Activated CD8-positive, alpha-beta memory T cell treated with anti-CD3 and anti-CD28 coated beads, Interleukin-2, amount 50 U/mL, for 1 hour (primary cell): ENCODE results near the gene DNLZ.

Experiments used
- DNase-seq: peaks from one replicate; pipeline ENCODE4 v3.0.0-alpha.2; 2020; ENCODE audit errors: extremely low read depth

Gene DNLZ

DNA sequence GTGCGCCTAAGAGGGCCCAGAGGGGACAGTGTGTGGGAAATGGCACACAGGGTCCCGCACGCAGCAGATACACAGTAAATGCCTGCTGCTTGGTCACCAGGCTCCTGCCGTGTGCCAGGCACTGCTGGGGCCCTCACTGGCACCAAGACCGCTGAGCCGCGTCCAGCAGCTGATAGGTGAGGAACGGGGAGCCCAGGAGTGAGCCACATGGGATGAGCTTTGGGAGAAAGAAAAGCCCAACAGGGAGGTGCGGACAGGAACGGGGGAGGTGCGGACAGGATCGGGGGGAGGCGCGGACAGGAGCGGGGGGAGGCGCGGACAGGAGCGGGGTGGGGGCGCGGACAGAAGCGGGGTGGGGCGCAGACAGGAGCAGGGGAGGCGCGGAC is 19.7 kb downstream of the DNLZ start:
- no peak for DNase-seq

DNA sequence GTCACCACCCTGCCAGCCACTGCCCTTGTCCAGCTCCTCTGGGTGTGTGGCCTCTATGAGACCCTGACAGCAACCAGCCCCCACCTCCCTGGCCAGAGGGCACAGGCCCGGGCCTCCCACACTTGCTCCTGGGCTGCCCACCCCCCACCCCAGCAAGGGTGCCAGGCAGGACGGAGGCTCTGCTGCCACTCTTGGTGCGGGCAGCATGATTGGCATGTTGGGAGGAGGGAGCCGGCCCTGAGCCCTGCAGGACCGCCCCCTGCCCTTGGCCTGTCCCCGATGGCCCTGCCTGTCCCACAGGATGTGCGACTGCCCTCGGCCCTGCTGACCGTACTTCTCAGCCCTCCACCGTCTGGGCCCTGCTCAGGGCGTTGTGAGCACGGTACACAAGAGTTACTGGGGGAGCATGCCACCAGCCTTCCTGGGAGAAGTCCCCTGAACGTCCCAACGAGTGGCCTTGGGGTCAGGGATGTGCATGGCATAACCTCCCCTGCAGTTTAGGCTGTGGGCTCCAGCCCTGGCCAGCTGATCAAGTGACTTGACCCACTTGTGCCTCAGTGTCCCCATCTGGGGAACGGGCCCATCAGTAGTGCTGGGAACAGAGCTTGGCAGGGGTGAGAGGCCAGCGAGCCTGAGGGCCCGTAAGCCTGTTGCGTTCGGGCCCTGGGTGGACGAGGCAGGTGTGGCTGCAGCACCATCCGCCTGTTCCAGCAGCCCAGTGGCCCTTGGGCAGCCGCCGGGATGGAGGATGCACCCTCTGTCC is 20.2 kb downstream of the DNLZ start:
- no peak for DNase-seq

DNA sequence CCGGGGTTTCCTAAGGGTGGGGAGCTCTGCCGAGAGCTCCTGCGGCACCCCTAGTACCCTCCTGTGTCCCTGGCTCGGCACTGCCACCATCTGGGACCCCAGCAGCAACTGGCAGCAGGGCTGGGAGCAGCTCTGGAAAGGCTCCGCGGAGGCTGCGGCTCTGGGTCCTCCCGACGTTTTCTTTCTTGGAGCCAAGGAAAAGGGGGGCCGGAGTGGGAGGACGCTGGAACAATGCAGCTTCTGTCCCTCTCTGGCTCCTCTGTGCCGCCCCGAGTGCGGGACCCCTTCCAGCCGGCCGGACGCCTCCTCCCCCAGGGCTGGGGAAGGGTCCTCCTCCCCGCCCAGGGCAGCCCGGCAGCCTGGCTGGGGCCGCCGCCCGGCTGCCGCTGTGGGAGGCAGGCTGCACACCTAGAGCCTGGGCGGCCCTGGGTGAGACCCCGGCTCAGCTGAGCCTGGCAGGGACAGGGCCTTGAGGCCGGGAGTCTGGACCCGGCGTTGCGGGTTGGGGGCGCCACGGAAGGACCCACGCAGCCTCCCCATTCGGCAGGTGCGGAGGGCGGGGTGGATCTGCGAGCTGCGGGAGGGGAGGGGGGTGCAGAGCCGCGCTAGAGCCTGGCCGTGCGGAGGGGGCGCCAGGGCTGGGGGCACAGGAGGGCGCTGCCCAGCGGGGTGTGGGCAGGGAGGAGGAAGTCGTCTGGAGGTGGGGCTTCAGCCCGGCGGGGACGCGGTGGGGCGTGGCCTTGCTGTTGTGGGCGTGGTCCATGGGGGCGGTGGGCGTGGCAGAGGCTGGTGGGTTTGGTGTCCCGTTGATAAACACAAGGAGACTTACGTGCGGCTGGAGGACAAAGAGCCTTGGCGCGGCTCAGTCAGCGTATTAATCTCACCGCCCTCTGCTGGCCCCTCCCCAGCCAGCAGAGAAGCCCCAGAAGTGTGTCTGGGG is 21.1 kb downstream of the DNLZ start:
- DNase-seq = no peak

DNA sequence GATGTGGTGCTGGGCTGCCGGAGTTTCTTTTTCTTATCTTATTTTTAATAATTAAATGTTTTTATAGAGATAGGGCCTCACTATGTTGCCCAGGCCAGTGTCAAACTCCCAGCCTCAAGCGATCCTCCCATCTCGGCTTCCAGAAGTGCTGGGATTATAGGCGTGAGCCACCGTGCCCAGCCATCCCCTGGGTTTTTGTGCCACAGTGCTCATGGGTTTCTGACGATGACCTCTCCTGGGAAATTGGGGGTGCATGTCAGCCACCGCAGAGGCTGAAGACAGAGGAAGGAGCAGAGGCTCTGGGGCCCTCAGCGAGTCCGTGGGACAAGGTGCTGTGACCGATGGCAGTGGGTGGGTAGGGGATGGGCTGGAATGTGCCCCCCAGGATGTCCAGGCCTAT is 21.8 kb downstream of the DNLZ start:
- DNase-seq = no peak

DNA sequence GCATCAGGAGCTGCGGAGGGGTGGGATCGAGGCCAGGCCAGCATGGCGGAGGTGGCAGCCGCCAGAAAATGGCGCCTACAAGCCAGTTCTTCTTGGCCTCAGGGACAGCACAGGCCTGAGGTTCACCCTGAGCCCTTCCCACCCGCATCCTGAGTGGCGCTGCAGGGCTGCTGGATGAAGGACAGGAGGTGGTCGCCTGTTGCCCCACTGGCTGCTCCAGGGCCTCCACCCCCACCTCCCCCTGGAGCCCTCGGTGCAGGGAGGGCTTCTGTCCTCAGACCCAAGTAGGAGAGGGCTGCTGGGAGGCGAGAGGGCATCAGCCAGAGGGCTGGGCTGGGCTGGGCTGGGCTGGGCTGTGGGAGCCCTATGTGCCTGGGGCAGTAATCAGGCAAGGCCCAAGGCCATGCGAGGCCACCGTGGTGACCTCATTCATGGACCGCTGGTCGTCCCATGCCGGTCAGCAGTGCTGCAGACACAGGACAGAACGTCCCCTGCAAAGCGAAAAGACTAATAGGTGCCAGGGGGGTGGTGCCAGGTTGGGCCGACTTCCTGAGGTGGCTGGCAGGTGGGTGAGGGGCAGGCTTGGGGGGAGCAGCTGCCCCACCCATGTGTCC is 22.4 kb downstream of the DNLZ start:
- no peak for DNase-seq

DNA sequence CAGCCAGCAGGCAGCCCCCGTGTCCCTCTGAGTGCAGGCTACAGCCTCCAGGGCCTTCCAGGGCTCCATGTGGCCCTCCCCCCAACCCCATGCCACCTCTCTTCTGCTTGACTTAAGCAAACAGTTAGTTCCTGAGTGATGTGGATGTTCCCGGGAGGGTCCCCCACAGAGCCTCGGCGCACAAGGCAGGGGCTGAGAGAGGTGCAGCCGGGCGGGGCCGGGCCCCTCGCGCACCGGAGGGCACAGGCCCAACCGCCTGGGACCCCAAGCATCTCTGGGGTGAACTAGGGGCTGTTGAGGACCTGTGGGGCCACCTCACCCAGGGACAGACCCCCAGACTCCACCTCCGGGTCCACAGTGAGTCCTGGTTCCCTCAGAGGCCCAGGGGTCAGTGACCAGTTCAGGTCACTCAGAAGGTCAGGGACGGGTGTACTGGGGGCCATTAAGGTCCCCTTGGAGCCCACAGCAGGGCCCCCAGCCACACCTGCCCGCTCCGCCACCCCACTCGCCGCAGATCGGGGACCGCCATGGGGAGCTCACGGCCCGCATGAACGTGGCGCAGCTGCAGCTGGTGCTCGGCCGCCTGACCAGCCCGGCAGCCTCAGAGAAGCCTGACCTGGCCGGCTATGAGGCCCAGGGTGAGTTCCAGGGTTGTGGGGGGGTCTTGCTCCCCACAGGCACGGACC is 23.0 kb downstream of the DNLZ start:
- no peak for DNase-seq

DNA sequence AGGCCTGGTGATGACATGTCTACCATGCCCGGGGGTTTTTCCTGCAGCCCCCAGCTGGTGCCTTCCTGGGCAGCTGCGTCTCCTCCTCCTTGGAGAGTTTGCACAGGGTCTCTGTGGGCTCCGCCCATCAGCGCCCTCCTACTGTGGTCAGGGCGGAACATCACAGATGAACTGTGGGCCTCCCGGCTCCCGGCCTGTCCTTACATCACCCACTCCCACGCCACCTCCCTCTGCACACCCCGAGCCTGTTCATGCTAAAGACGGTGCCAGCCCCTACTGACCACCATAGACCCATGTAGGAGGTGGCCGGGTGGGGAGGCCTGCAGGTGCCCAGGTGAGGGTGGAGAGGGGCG is 23.6 kb downstream of the DNLZ start:
- DNase-seq = no peak

DNA sequence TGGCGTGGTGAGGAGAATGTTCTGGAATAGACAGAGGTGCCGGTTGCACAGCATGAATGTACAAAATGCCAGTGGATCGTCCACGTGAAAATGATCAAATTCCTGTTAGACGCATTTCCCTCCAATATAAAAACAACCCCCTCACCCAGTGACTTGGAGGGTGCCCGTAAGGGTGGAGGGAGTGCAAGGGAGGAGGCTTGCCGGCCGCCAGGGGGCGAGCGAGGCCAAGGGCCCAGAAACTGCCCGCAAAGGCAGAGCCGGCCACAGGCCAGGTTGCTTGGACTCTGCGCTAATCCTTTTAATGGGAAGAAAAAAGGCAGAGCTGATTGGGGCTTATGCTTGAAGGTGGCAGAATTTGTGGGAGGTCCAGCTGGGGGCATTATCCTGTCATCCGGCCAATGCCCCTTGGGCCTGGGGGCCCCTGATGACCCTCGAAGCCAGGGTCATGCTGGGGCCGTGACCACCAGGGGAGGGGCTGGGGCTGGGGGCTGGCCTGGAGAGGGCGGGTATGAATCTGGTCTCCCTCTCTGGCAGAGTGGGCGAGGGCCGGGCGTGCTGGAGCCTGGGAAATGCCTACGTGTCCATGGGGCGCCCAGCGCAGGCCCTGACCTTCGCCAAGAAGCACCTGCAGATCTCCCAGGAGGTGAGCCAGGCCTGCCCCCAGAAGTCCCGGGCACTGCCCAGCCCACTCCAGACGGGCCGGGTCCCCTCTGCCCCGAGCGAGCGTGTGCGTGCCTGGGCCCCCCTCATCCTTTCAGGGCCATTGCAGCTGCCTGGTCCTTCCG is 24.2 kb downstream of the DNLZ start:
- no peak for DNase-seq

DNA sequence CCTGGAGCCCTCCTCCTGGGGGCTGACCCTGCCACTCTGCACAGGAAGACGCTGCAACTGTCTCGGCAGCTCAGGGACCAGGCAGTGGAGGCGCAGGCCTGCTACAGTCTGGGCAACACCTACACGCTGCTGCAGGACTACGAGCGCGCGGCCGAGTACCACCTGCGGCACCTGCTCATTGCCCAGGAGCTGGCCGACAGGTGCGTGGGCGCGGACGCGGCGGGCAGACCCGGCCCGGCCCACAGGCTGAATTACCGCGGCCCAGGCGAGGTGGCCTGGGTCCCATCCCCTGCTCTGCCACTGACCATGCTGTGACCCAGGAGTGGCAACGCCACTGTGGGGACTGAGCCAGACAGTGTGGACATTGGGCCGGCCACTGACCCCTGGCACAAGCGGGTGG is 25.0 kb downstream of the DNLZ start:
- no peak for DNase-seq

DNA sequence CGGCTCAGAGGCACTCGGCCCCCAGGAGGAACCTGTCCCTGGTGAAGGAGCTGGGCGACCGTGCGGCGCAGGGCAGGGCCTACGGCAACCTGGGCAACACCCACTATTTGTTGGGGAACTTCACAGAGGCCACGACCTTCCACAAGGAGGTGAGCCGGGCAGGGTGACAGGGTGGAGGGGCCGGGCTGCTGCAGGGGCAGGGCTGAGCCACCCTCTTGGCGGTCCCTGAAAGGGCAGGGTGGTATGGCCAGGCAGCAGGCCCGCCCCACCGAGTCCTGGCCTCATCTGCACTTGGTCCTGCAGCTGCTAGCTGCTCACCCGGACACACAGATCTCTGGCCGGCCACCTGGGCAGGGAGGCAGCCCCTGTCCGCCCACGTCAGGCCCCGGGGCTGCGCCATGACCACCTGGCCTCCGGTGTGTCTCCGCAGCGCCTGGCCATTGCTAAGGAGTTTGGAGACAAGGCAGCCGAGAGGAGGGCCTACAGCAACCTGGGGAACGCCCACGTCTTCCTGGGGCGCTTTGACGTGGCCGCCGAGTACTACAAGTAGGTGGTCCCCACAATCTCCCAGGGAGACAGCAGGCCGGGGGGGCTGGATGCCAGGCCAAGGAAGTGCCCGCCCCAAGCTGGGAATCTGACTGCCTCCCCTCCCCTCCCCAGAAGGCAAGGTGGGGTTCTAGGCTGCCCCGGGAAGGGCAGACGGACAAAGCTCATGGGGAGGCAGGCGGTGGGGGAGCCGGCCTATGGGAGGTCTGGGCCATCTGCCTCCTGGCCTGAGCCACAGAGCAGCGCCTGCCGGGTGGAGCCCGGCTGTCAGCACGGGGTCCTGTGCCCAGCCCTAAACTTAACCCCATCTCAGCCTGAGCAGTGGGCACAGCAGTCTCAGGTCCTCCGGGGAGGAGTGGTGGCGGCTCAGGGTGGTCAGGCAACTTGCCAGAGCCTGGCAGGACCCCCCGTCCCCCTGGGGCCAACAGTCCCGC is 25.8 kb downstream of the DNLZ start:
- DNase-seq = no peak

DNA sequence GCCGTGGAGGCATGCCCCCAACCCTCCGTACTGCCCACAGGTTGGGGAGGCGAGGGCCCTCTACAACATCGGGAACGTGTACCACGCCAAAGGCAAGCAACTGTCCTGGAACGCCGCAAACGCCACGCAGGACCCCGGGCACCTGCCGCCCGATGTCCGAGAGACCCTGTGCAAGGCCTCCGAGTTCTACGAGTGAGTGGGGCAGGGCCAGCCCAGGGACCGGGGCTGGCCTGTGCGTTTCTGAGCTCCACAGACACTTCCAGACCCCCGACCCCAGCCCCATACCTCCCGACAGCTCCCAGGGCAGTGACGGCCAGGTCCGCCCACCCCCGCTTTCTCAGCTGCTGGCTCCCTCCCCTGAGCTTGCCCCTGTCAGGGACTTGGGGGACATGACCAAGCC is 26.7 kb downstream of the DNLZ start:
- no peak for DNase-seq

DNA sequence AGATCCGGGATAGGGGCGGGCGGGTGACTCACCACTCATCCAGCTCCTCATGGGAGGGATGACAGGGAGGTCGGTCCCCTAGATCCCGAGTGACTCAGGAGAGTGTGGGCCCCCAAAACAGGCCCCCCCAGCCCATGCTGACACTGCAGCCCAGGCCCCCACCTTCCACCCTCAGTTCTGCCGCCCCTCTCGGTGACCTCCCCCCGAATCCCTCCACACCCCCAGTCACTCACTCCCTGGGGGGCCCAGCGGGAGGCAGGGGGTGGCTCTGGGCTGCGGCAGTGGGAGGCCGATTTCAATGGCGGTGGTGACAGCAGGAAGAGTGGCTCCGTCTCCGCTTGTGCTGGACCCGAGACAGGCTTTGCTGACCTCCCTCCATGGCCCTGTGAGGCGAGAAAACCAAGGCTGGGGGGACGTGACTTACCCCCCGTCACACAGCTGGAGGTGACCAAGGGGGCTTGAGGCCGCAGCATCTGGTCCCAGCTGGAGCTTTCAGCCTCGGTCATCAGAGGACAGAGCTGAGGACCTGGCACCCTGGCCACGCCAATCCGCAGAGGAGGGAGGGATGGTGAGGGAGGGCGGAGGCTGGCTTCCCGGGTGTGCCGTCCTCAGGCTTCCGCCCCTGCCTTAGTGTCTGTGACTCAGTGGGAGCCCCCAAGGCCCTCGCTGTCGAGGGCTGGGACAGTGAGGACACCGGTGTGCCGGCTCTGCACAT is 27.2 kb downstream of the DNLZ start:
- DNase-seq = no peak

DNA sequence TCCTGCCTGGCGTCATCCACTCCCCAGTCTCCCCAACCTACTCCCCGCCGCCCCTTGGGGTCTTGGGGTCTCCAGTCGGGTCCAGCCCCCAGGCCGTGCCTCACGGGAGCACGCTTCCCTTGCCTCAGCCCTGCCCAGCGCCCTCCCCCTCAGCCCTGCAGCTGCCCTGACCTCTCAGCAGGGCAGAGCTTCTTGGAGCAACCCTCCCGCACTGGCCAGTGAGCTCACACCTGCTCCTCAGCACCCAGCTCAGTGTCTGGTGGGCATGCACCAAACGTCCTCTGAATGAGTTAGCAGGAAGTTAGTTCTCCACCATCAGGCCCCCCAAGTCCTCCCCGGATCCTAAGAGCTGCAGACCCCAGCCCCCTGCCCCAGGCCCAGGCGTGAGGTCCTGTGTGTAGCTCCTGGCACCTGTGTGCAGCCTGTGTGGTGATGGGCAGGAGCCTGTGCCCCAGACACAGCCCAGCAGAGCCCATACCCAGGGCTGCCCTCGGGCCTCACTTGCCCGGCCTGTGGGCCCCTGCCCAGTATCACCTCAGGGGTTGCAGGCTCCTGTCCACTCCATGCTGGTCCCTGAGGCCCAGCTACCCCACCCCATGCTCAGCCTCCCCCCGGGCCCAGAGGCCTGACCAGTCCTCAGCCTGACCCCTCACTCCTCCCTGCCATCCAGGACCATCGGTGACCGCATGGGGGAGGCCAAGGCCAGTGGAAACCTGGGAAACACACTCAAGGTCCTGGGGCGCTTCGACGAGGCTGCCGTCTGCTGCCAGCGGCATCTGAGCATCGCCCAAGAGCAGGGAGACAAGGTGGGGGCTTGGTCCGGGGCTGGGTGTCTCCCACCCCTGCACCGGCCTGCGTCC is 28.0 kb downstream of the DNLZ start:
- no peak for DNase-seq

DNA sequence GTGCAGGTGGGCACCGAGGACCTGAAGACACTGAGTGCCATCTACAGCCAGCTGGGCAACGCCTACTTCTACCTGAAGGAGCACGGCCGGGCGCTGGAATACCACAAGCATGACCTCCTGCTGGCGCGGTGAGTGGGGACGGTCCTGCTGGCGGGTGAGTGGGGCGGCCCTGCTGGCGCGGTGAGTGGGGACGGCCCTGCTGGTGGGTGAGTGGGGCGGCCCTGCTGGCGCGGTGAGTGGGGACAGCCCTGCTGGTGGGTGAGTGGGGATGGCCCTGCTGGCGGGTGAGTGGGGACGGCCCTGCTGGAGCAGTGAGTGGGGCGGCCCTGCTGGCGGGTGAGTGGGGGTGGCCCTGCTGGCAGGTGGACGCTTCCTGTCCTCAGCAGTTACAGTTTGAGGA is 29.0 kb downstream of the DNLZ start:
- no peak for DNase-seq

DNA sequence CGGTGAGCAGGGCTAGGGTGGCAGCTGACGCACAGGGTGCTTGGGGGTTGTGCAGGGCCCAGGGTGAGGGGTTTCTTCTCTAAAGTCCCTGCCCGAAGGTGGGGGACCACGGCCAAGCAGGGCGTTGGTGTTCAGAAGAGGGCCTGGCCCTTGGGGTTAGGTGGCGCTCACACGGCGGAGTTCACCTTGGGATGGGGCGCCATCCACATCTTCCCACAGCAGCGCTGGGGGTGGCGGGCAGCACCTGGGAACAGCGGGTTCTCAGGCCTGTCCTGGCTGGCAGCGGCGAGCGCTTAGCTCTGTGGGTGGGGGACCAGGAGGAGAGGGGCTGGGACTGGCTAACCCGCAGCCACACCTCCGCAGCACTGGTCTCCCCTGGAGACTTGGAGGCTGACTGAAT is 30.1 kb downstream of the DNLZ start:
- DNase-seq = no peak

DNA sequence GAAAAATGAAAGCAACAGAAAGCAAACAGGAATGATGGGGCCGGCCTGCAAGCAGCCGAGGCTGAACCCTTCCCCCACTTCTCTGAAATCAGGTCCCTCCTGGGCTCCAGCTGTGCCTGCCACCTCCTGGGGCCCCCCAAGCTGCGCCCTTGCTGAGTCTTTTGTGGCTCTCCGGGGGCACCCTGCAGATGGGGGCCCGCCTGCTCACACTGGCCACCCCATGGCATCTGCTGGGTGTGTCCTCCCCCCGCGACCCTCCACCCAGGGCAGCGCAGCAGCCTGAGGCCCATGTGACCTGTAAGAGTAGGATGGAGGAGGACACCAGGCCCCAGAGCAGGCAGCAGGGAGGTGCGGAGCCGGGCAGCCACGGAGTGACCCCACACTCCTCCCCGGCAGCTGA is 30.5 kb downstream of the DNLZ start:
- no peak for DNase-seq

DNA sequence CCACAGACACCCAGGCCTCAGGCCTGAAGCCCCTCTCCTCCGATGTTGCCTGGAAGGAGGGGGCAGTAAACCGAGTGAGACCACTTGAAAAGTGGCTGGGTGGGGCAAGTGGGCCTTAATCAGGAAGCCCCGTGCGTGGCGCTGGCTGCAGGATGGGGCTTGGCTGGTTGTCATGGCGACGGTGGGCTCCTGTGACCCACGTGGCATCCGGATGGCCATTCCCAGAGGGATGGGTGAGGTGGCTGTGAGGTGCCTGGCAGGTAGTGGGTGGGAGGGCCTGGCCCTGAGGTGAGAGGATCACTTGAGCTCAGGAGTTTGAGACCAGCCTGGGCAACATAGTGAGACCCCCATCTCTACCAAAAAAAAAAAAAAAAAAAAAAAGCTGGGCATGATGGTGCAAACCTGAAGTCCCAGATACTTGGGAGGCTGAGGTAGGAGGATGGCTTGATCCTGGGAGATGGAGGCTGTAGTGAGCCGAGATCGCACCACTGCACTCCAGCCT is 31.0 kb downstream of the DNLZ start:
- no peak for DNase-seq
